Lower lobe of right lung (tissue), 2 donors: ENCODE results near the gene PTP4A1. TPM values are rescaled to one million over a fixed set of nuclear protein-coding genes. Genes with fewer than 3 reads are reported as not detected.

Source experiments
- ATAC-seq, 2 donors: fragments of 200-7000 bp; cut with Tn5 transposase; one replicate each; pipeline ENCODE4 v1.9.1; 2020 to 2022; ENCODE audit warnings: mild to moderate bottlenecking in 2 of 2, moderate library complexity in 2 of 2
- DNase-seq: peaks from one replicate; pipeline ENCODE4 v3.0.0-alpha.2; 2020
- H3K27ac ChIP-seq: fragments of 200-600 bp; one replicate; pipeline ENCODE4 v1.8.0; 2022
- H3K27me3 ChIP-seq: fragments of 200-600 bp; one replicate; pipeline ENCODE4 v1.8.0; 2022; ENCODE audit warnings: low read depth
- H3K36me3 ChIP-seq: fragments of 200-600 bp; one replicate; pipeline ENCODE4 v1.8.0; 2022; ENCODE audit warnings: mild to moderate bottlenecking
- H3K4me1 ChIP-seq: fragments of 200-600 bp; one replicate; pipeline ENCODE4 v1.8.0; 2022
- H3K4me3 ChIP-seq: fragments of 200-600 bp; one replicate; pipeline ENCODE4 v1.8.0; 2022; ENCODE audit warnings: mild to moderate bottlenecking
- H3K9me3 ChIP-seq: fragments of 200-600 bp; one replicate; pipeline ENCODE4 v1.8.0; 2022
- intact Hi-C: fragments of 100-400 bp; cut with DNase I; formaldehyde crosslinking; loops from one replicate; pipeline ENCODE4 v1.11.0; 2022
- total RNA-seq: library from RNA; stranded (reverse); fragmentation: NEBNext Ultra II Directional; extraction: Animal tissue kit (Norgen Biotek cat#: 25700); gene quantifications from one replicate; pipeline ENCODE4 v1.2.1, GENCODE V29; 2021
- TF ChIP-seq, protein P1 (sequence below): fragments of 200-600 bp; IDR thresholded peaks from one replicate; pipeline ENCODE4 v1.8.0; 2022; ENCODE audit warnings: antibody characterized with exemption, mild to moderate bottlenecking
- donor health status: DM: no; HTN: yes; CAD: no; lungs with severe emphysema.

PTP4A1 gene
- total RNA-seq, 1 donor from 2014 or later: 57.6 TPM

GRCh38 chr6:63578757-63579156 lies 6.5 kb downstream of the PTP4A1 start:
- Histone ChIP-seq H3K27me3 (no peaks in the 10 kb centered on the region), H3K4me1 (peaks cover 37% of the 10 kb centered on the region), H3K27ac (no peak overlapping the region), H3K4me3 (no peak overlapping the region), H3K36me3 (peaks cover 64% of the 10 kb centered on the region), H3K9me3 (no peaks in the 10 kb centered on the region)
- no peak for ATAC-seq
- DNase-seq: no peak
- intact Hi-C loops: no loop called here
- TF ChIP-seq, protein P1, sequence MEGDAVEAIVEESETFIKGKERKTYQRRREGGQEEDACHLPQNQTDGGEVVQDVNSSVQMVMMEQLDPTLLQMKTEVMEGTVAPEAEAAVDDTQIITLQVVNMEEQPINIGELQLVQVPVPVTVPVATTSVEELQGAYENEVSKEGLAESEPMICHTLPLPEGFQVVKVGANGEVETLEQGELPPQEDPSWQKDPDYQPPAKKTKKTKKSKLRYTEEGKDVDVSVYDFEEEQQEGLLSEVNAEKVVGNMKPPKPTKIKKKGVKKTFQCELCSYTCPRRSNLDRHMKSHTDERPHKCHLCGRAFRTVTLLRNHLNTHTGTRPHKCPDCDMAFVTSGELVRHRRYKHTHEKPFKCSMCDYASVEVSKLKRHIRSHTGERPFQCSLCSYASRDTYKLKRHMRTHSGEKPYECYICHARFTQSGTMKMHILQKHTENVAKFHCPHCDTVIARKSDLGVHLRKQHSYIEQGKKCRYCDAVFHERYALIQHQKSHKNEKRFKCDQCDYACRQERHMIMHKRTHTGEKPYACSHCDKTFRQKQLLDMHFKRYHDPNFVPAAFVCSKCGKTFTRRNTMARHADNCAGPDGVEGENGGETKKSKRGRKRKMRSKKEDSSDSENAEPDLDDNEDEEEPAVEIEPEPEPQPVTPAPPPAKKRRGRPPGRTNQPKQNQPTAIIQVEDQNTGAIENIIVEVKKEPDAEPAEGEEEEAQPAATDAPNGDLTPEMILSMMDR: no peak

DNA sequence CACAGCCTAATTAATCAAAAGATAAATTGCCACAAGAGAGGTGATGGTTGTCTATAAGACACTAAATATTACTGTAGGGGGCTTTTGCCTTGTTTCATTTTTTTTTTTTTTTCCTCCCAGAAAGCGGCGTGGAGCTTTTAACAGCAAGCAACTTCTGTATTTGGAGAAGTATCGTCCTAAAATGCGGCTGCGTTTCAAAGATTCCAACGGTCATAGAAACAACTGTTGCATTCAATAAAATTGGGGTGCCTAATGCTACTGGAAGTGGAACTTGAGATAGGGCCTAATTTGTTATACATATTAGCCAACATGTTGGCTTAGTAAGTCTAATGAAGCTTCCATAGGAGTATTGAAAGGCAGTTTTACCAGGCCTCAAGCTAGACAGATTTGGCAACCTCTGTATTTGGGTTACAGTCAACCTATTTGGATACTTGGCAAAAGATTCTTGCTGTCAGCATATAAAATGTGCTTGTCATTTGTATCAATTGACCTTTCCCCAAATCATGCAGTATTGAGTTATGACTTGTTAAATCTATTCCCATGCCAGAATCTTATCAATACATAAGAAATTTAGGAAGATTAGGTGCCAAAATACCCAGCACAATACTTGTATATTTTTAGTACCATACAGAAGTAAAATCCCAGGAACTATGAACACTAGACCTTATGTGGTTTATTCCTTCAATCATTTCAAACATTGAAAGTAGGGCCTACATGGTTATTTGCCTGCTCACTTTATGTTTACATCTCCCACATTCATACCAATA lies 7.8 kb downstream of the PTP4A1 start:
- Histone ChIP-seq H3K4me3 (no peak overlapping the region), H3K27ac (no peak overlapping the region), H3K27me3 (no peaks in the 10 kb centered on the region), H3K36me3 (peaks cover 64% of the 10 kb centered on the region), H3K4me1 (peaks cover 24% of the 10 kb centered on the region), H3K9me3 (no peaks in the 10 kb centered on the region)
- TF ChIP-seq, protein P1: no peak
- ATAC-seq (no peak), DNase-seq (no peak)
- intact Hi-C loops: no loop called here

DNA sequence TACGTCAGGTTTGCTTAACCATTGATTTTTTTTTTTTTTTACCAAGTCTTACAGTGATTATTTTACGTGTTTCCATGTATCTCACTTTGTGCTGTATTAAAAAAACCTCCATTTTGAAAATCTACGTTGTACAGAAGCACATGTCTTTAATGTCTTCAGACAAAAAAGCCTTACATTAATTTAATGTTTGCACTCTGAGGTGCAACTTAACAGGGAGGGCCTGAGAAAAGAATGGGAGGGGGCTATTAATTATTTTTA lies 8.4 kb downstream of the PTP4A1 start:
- intact Hi-C loops: no loop called here
- DNase-seq (no peak), ATAC-seq (no peak)
- Histone ChIP-seq H3K27me3 (no peaks in the 10 kb centered on the region), H3K27ac (no peak overlapping the region), H3K36me3 (peaks cover 64% of the 10 kb centered on the region), H3K4me3 (no peak overlapping the region), H3K4me1 (peaks cover 19% of the 10 kb centered on the region), H3K9me3 (no peaks in the 10 kb centered on the region)
- TF ChIP-seq, protein P1: no peak

- H3K36me3 ChIP-seq: peaks cover 62% of the 10 kb centered on the region
- TF ChIP-seq, protein P1: no peak
- H3K4me3 ChIP-seq: no peak overlapping the region
- ATAC-seq (no peak), DNase-seq (no peak)
- H3K9me3 ChIP-seq: no peaks in the 10 kb centered on the region
- no peaks in the 10 kb centered on the region for H3K27me3 ChIP-seq
- H3K27ac ChIP-seq: no peak overlapping the region
- intact Hi-C loops: no loop called here
- peaks cover 15% of the 10 kb centered on the region for H3K4me1 ChIP-seq
Observed at GRCh38 chr6:63581355-63582013, 9.2 kb downstream of the PTP4A1 start.

DNA sequence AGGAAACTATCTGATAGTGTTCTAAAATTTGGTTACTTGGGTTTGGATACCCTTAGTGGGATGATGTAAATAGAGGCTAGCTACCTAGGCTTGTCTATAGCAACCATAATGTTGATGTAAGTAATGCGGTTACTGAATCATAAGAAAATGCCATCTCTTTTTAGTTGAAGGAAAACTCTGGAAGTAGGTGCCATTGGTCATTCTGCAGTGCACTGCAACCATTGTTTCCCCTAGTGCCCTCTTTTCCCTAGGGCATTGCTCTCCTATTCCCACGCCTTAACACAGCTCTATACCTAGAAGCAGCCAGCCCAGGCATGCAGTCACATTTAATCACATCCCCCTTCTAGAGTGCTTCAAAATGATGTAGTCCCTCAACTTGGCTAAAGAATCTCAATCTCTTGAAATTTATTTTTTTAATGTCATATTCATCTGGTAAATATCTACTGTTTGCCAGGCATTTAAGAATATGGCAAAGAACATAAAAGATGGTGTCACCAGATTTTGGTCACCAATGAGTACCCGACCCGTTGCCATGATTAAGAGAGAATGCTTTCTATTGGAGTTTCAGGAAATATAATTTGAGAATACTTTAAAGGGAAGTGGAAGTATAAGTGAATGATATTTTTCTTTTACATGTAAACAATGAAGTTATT lies 10.4 kb downstream of the PTP4A1 start:
- H3K4me3 ChIP-seq: no peak overlapping the region
- H3K4me1 ChIP-seq: peaks cover 3% of the 10 kb centered on the region
- intact Hi-C loops: no loop called here
- DNase-seq (no peak), ATAC-seq (peak in 1 of 2 donors; percentile 30)
- peaks cover 49% of the 10 kb centered on the region for H3K36me3 ChIP-seq
- H3K27me3 ChIP-seq: no peaks in the 10 kb centered on the region
- no peaks in the 10 kb centered on the region for H3K9me3 ChIP-seq
- TF ChIP-seq, protein P1: no peak
- no peak overlapping the region for H3K27ac ChIP-seq
